Panc1 (cell line): ENCODE measurements around the gene C16orf74. TPM values are rescaled to one million over a fixed set of nuclear protein-coding genes. Genes with fewer than 3 reads are reported as not detected.

Source experiments
- ATAC-seq: fragments of 200-7000 bp; cut with Tn5 transposase; 2 replicates; pipeline ENCODE4 v1.9.1; 2020; ENCODE audit warnings: mild to moderate bottlenecking, moderate library complexity
- BruUV-seq: library from RNA; stranded (reverse); fragments of 400-500 nt; replicated peaks from 2 replicates; lab custom pipeline; 2021; lab: Mats Ljungman, UMichigan
- CTCF ChIA-PET: fragments of 300-600 bp; sonication (Branson Sonifier 250); formaldehyde crosslinking; loops from one replicate; lab custom pipeline; 2022; ENCODE audit warnings: antibody characterized with exemption; lab: Charles Lee
- POLR2A ChIA-PET: fragments of 300-600 bp; sonication (Branson Sonifier 250); formaldehyde crosslinking; loops from one replicate; lab custom pipeline; 2022; ENCODE audit warnings: antibody characterized with exemption; lab: Charles Lee
- DNase-seq: peaks from one replicate; pipeline ENCODE4 v3.0.0-alpha.2; 2010; ENCODE audit warnings: low read depth, low spot score
- H3K27ac ChIP-seq: 2 replicates; pipeline ENCODE4 v1.5.1; 2011; ENCODE audit warnings: mild to moderate bottlenecking, low read length, inconsistent platforms
- H3K27me3 ChIP-seq: fragments of 200-500 bp; sonication (Bioruptor generic); 2 replicates; pipeline ENCODE4 v1.6.0; 2014; ENCODE audit warnings: low read length, inconsistent platforms; ENCODE audit not compliant: control insufficient read depth, insufficient read depth
- H3K36me3 ChIP-seq: fragments of 200-500 bp; sonication (Bioruptor generic); 2 replicates; pipeline ENCODE4 v1.5.1; 2014; ENCODE audit warnings: inconsistent platforms, mild to moderate bottlenecking, low read length, moderate library complexity; ENCODE audit not compliant: control insufficient read depth, insufficient read depth
- H3K4me1 ChIP-seq: 2 replicates; pipeline ENCODE4 v1.5.1; 2011; ENCODE audit warnings: inconsistent platforms, mild to moderate bottlenecking, low read length, moderate library complexity; ENCODE audit not compliant: control insufficient read depth, insufficient read depth
- H3K4me3 ChIP-seq, 2 experiments: 2 replicates each; pipeline ENCODE4 v1.5.1; 2011 to 2012; ENCODE audit warnings: low read depth in 2 of 2, low read length in 2 of 2, mild to moderate bottlenecking in 2 of 2, inconsistent platforms in 1 of 2, moderate library complexity in 1 of 2
- H3K9me3 ChIP-seq: fragments of 200-500 bp; sonication (Bioruptor generic); 2 replicates; pipeline ENCODE4 v1.5.1; 2014; ENCODE audit warnings: low read depth, mild to moderate bottlenecking, inconsistent platforms, low read length, moderate library complexity; ENCODE audit not compliant: control insufficient read depth, insufficient read depth
- POLR2AphosphoS5 ChIP-seq: IDR thresholded peaks from 2 replicates; pipeline ENCODE4 v1.6.1; 2012; ENCODE audit warnings: mild to moderate bottlenecking, low read depth, low read length, moderate library complexity
- SIN3A ChIP-seq: IDR thresholded peaks from 2 replicates; pipeline ENCODE4 v1.6.1; 2012; ENCODE audit warnings: low read depth, mild to moderate bottlenecking, low read length, moderate library complexity, borderline replicate concordance; ENCODE audit not compliant: insufficient read depth
- TCF7L2 ChIP-seq: IDR thresholded peaks from 2 replicates; pipeline ENCODE4 v1.6.1; 2011; ENCODE audit warnings: mild to moderate bottlenecking, low read depth, low read length, inconsistent platforms
- in situ Hi-C: cut with HindIII; loops from 2 replicates; pipeline ENCODE4 v1.10.0; 2016; ENCODE audit warnings: low sequenced_read_pairs, low pct_unique_long_range_greater_than_20kb
- intact Hi-C: fragments of 100-400 bp; cut with micrococcal nuclease; formaldehyde crosslinking; loops from one replicate; pipeline ENCODE4 v1.10.0; 2022; ENCODE audit not compliant: unreplicated experiment
- total RNA-seq: library from RNA; stranded (reverse); gene quantifications from one replicate; pipeline ENCODE4 v1.2.1, GENCODE V29; 2021; ENCODE audit not compliant: unreplicated experiment
- TF ChIP-seq, protein P1 (sequence below): fragments of 450-650 bp; IDR thresholded peaks from 2 replicates; pipeline ENCODE4 v1.5.1; 2017; ENCODE audit warnings: mild to moderate bottlenecking
- TF ChIP-seq, protein P2 (sequence below), 2 experiments: IDR thresholded peaks; 2 replicates each; pipeline ENCODE4 v1.6.1; 2011 to 2012; ENCODE audit warnings: low read depth in 2 of 2, control low read depth in 1 of 2, low read length in 1 of 2, mild to moderate bottlenecking in 1 of 2, moderate library complexity in 1 of 2; ENCODE audit not compliant: insufficient read depth in 1 of 2

Gene C16orf74
- total RNA-seq, 1 experiment from 2014 or later = 1.5 TPM

DNA sequence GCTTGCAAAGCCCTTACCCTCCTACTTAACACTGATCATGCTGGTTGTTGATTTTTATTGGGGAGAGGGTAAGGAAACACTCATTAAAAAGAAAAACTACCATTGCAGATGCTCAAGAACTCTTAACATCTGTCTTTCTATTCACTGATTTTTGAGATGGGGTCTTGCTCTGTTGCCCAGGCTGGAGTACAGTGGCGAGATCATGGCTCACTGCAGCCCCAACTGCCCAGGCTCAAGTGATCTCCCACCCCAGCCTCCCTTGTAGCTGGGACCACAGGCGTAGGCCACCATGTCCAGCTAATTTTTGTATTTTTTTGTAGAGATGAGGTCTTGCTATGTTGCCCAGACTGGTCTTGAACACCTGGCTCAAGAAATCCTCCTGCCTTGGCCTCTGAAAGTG lies 33.9 kb upstream of the C16orf74 start:
- no peaks in the 10 kb centered on the region for H3K27me3 ChIP-seq
- no peaks in the 10 kb centered on the region for H3K9me3 ChIP-seq
- ATAC-seq (no peak), DNase-seq (no peak)
- BruUV-seq = no TSS peak
- intact Hi-C loops = no loop called here
- no peaks in the 10 kb centered on the region for H3K4me1 ChIP-seq
- H3K27ac ChIP-seq = no peak overlapping the region
- H3K36me3 ChIP-seq = no peaks in the 10 kb centered on the region; the same call in 1 of the 2 replicates
- ChIA-PET POLR2A (no interaction called here), CTCF (no interaction called here)
- TF ChIP-seq, protein P1, sequence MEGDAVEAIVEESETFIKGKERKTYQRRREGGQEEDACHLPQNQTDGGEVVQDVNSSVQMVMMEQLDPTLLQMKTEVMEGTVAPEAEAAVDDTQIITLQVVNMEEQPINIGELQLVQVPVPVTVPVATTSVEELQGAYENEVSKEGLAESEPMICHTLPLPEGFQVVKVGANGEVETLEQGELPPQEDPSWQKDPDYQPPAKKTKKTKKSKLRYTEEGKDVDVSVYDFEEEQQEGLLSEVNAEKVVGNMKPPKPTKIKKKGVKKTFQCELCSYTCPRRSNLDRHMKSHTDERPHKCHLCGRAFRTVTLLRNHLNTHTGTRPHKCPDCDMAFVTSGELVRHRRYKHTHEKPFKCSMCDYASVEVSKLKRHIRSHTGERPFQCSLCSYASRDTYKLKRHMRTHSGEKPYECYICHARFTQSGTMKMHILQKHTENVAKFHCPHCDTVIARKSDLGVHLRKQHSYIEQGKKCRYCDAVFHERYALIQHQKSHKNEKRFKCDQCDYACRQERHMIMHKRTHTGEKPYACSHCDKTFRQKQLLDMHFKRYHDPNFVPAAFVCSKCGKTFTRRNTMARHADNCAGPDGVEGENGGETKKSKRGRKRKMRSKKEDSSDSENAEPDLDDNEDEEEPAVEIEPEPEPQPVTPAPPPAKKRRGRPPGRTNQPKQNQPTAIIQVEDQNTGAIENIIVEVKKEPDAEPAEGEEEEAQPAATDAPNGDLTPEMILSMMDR = no peak
- no peak for TF ChIP-seq POLR2AphosphoS5
- TF ChIP-seq SIN3A = no peak
- no peak for TF ChIP-seq TCF7L2
- TF ChIP-seq, protein P2, sequence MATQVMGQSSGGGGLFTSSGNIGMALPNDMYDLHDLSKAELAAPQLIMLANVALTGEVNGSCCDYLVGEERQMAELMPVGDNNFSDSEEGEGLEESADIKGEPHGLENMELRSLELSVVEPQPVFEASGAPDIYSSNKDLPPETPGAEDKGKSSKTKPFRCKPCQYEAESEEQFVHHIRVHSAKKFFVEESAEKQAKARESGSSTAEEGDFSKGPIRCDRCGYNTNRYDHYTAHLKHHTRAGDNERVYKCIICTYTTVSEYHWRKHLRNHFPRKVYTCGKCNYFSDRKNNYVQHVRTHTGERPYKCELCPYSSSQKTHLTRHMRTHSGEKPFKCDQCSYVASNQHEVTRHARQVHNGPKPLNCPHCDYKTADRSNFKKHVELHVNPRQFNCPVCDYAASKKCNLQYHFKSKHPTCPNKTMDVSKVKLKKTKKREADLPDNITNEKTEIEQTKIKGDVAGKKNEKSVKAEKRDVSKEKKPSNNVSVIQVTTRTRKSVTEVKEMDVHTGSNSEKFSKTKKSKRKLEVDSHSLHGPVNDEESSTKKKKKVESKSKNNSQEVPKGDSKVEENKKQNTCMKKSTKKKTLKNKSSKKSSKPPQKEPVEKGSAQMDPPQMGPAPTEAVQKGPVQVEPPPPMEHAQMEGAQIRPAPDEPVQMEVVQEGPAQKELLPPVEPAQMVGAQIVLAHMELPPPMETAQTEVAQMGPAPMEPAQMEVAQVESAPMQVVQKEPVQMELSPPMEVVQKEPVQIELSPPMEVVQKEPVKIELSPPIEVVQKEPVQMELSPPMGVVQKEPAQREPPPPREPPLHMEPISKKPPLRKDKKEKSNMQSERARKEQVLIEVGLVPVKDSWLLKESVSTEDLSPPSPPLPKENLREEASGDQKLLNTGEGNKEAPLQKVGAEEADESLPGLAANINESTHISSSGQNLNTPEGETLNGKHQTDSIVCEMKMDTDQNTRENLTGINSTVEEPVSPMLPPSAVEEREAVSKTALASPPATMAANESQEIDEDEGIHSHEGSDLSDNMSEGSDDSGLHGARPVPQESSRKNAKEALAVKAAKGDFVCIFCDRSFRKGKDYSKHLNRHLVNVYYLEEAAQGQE (IDR thresholded peaks at IDR 0.05; ENCODE audit: insufficient read depth in 1 of 2, low read depth in 2 of 2, low read length in 1 of 2) = no peak
- in situ Hi-C loops = no loop called here
- no peak overlapping the region for H3K4me3 ChIP-seq

- POLR2A ChIA-PET = no interaction called here
- Histone ChIP-seq H3K36me3 (peaks cover 3% of the 10 kb centered on the region; the same call in 1 of the 2 replicates), H3K27me3 (no peaks in the 10 kb centered on the region), H3K9me3 (no peaks in the 10 kb centered on the region), H3K4me1 (no peaks in the 10 kb centered on the region), H3K4me3 (no peak overlapping the region), H3K27ac (no peak overlapping the region)
- CTCF ChIA-PET = no interaction called here
- TF ChIP-seq, protein P1 = no peak
- TF ChIP-seq POLR2AphosphoS5 (no peak), SIN3A (no peak), TCF7L2 (no peak)
- TF ChIP-seq, protein P2 (IDR thresholded peaks at IDR 0.05; ENCODE audit: insufficient read depth in 1 of 2, low read depth in 2 of 2, low read length in 1 of 2) = no peak
- no TSS peak for BruUV-seq
- intact Hi-C loops = no loop called here
- DNase-seq = no peak
- no peak for ATAC-seq
- in situ Hi-C loops = no loop called here
These were observed 32.5 kb upstream of the C16orf74 start for GRCh38 chr16:85783441-85783840.
